Caco-2 (cell line): ENCODE measurements around the gene ELOVL2. TPM values are rescaled to one million over a fixed set of nuclear protein-coding genes. Genes with fewer than 3 reads are reported as not detected.

Experiments
- BruUV-seq: library from RNA; stranded (reverse); fragments of 400-500 nt; replicated peaks from 2 replicates; lab custom pipeline; 2021; lab: Mats Ljungman, UMichigan
- CTCF ChIA-PET: fragments of 300-600 bp; sonication (Branson Sonifier 250); formaldehyde crosslinking; loops from one replicate; lab custom pipeline; 2022; ENCODE audit warnings: antibody characterized with exemption; lab: Charles Lee
- POLR2A ChIA-PET: fragments of 300-600 bp; sonication (Branson Sonifier 250); formaldehyde crosslinking; loops from one replicate; lab custom pipeline; 2022; ENCODE audit warnings: antibody characterized with exemption; lab: Charles Lee
- DNase-seq, 2 experiments: peaks; one replicate each; pipeline versions ENCODE4 v3.0.0 to v3.0.0-alpha.2; 2020 to 2022
- H3K27me3 ChIP-seq: replicated peaks from 2 replicates; pipeline ENCODE4 v1.6.0; 2011; ENCODE audit warnings: low read length; ENCODE audit not compliant: control insufficient read depth, insufficient read depth
- H3K36me3 ChIP-seq: 2 replicates; pipeline ENCODE4 v1.5.1; 2011; ENCODE audit warnings: low read length; ENCODE audit not compliant: control insufficient read depth, insufficient read depth
- H3K4me1 ChIP-seq: fragments of 250-450 bp; sonication (Bioruptor Pico); 2 replicates; pipeline ENCODE4 v1.5.1; 2020; ENCODE audit warnings: mild to moderate bottlenecking
- H3K4me3 ChIP-seq: 2 replicates; pipeline ENCODE4 v1.5.1; 2011; ENCODE audit warnings: low read depth, mild to moderate bottlenecking, control low read depth, low read length
- H3K9me3 ChIP-seq: fragments of 250-450 bp; sonication (Bioruptor Pico); 2 replicates; pipeline ENCODE4 v1.5.1; 2020; ENCODE audit warnings: mild to moderate bottlenecking, moderate library complexity
- H3K27ac Mint-ChIP-seq: one replicate; pipeline ENCODE4 v1.8.0; 2022; ENCODE audit warnings: mixed read lengths; ENCODE audit not compliant: unreplicated experiment
- H3K27me3 Mint-ChIP-seq: one replicate; pipeline ENCODE4 v1.8.0; 2022; ENCODE audit warnings: mixed read lengths; ENCODE audit not compliant: insufficient read depth, unreplicated experiment
- H3K36me3 Mint-ChIP-seq: one replicate; pipeline ENCODE4 v1.8.0; 2022; ENCODE audit warnings: mild to moderate bottlenecking, mixed read lengths; ENCODE audit not compliant: insufficient read depth, unreplicated experiment
- H3K4me1 Mint-ChIP-seq: one replicate; pipeline ENCODE4 v1.8.0; 2022; ENCODE audit warnings: low read depth, mixed read lengths; ENCODE audit not compliant: unreplicated experiment
- H3K4me3 Mint-ChIP-seq: one replicate; pipeline ENCODE4 v1.8.0; 2022; ENCODE audit warnings: mild to moderate bottlenecking, moderate library complexity, mixed read lengths; ENCODE audit not compliant: unreplicated experiment
- H3K9me3 Mint-ChIP-seq: one replicate; pipeline ENCODE4 v1.8.0; 2022; ENCODE audit warnings: mixed read lengths; ENCODE audit not compliant: unreplicated experiment
- intact Hi-C: fragments of 100-400 bp; cut with micrococcal nuclease; formaldehyde crosslinking; loops from one replicate; pipeline ENCODE4 v1.10.0; 2022; ENCODE audit not compliant: unreplicated experiment
- total RNA-seq: library from RNA; stranded (reverse); gene quantifications from 2 replicates; pipeline ENCODE4 v1.2.3, GENCODE V29; 2022
- TF ChIP-seq, protein P1 (sequence below), 2 experiments: fragments of 200-600 bp in 1 of 2; IDR thresholded peaks; 1 replicate in 1 of 2; 2 replicates in 1 of 2; pipeline versions ENCODE4 v1.5.1 to v1.8.0; 2011 to 2022; ENCODE audit warnings: antibody characterized with exemption in 1 of 2, control low read depth in 1 of 2, inconsistent platforms in 1 of 2, low read depth in 1 of 2, low read length in 1 of 2, mild to moderate bottlenecking in 1 of 2, moderate library complexity in 1 of 2; ENCODE audit not compliant: insufficient read depth in 1 of 2, severe bottlenecking in 1 of 2, unreplicated experiment in 1 of 2

ELOVL2 gene
- total RNA-seq, 1 experiment from 2014 or later = not detected

DNA sequence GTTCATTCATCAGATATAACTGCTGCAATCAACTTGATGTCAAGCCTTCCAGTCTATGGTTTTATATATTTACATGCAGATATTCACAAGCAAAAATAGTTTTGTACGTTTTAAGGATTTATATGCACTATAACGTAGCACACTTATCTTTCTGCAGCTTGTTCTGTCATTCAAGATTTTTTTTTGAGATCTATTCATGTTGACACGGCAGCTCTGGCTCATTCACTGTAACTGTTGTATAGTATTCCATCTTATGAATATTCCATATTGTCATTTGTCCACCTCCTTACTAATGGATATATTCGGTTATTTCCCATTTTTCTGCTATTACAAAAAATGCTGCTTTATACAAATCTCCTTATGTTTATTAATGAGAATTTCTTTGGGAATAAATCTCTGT lies 13.2 kb downstream of the ELOVL2 start:
- peaks cover 3% of the 10 kb centered on the region; the same call in 1 of the 2 replicates for H3K9me3 ChIP-seq
- no peaks in the 10 kb centered on the region for H3K9me3 Mint-ChIP-seq
- DNase-seq = no peak
- POLR2A ChIA-PET = no interaction called here
- intact Hi-C loops = no loop called here
- peaks cover 4% of the 10 kb centered on the region for H3K36me3 Mint-ChIP-seq
- H3K36me3 ChIP-seq = no peaks in the 10 kb centered on the region
- H3K4me1 ChIP-seq = no peaks in the 10 kb centered on the region
- TF ChIP-seq, protein P1, sequence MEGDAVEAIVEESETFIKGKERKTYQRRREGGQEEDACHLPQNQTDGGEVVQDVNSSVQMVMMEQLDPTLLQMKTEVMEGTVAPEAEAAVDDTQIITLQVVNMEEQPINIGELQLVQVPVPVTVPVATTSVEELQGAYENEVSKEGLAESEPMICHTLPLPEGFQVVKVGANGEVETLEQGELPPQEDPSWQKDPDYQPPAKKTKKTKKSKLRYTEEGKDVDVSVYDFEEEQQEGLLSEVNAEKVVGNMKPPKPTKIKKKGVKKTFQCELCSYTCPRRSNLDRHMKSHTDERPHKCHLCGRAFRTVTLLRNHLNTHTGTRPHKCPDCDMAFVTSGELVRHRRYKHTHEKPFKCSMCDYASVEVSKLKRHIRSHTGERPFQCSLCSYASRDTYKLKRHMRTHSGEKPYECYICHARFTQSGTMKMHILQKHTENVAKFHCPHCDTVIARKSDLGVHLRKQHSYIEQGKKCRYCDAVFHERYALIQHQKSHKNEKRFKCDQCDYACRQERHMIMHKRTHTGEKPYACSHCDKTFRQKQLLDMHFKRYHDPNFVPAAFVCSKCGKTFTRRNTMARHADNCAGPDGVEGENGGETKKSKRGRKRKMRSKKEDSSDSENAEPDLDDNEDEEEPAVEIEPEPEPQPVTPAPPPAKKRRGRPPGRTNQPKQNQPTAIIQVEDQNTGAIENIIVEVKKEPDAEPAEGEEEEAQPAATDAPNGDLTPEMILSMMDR (IDR thresholded peaks at IDR 0.05; ENCODE audit: insufficient read depth in 1 of 2, low read depth in 1 of 2, low read length in 1 of 2, severe bottlenecking in 1 of 2, unreplicated experiment in 1 of 2) = no peak
- no TSS peak for BruUV-seq
- CTCF ChIA-PET = no interaction called here
- no peak overlapping the region for H3K4me3 Mint-ChIP-seq
- H3K4me3 ChIP-seq = no peak overlapping the region
- H3K27me3 Mint-ChIP-seq = no peaks in the 10 kb centered on the region
- H3K27me3 ChIP-seq = no peaks in the 10 kb centered on the region
- H3K27ac Mint-ChIP-seq = no peak overlapping the region
- H3K4me1 Mint-ChIP-seq = no peaks in the 10 kb centered on the region

GRCh38 chr6:11028959-11029358 lies 15.1 kb downstream of the ELOVL2 start:
- no peaks in the 10 kb centered on the region for H3K27me3 ChIP-seq
- no peaks in the 10 kb centered on the region for H3K4me1 ChIP-seq
- DNase-seq = no peak
- H3K9me3 ChIP-seq = peaks cover 3% of the 10 kb centered on the region; the same call in 1 of the 2 replicates
- H3K4me1 Mint-ChIP-seq = no peaks in the 10 kb centered on the region
- BruUV-seq = no TSS peak
- H3K9me3 Mint-ChIP-seq = no peaks in the 10 kb centered on the region
- CTCF ChIA-PET = no interaction called here
- no peaks in the 10 kb centered on the region for H3K27me3 Mint-ChIP-seq
- H3K4me3 ChIP-seq = no peak overlapping the region
- POLR2A ChIA-PET = interaction anchor here (0.6 kb wide), 1 partner anchor 64 kb away, joined by 5 read pairs; no protein-coding TSS in a partner anchor
- H3K36me3 Mint-ChIP-seq = peaks cover 4% of the 10 kb centered on the region
- H3K27ac Mint-ChIP-seq = no peak overlapping the region
- TF ChIP-seq, protein P1 (IDR thresholded peaks at IDR 0.05; ENCODE audit: insufficient read depth in 1 of 2, low read depth in 1 of 2, low read length in 1 of 2, severe bottlenecking in 1 of 2, unreplicated experiment in 1 of 2) = no peak
- intact Hi-C loops = no loop called here
- no peaks in the 10 kb centered on the region for H3K36me3 ChIP-seq
- H3K4me3 Mint-ChIP-seq = no peak overlapping the region

DNA sequence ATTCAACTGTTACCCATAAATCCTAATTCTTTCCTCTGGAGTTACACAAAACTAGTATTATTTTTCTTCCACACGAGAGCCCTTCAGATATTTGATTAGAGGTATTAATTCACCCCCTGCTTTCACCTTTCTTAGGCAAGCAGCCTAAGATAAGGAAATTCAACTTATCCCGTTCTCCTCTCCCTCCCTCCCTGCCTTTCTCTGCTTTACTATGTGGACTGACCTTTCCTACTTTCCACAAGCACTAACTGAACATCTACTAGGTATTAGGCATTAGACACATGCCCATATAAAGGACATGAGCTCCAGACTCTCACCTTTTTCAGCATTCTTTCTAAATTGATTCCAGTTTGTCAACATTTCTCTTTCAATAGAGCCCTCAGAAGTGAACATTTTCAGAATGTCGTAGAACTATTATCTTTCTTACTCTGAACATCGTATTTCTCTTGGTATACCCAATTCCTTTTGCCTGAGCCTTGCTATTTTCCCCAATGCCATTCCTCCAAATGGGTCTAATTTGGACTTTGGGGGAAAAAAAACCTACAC lies 16.5 kb downstream of the ELOVL2 start:
- Mint-ChIP-seq H3K27ac (no peak overlapping the region), H3K4me1 (no peaks in the 10 kb centered on the region), H3K36me3 (peaks cover 4% of the 10 kb centered on the region), H3K4me3 (no peak overlapping the region), H3K27me3 (no peaks in the 10 kb centered on the region), H3K9me3 (no peaks in the 10 kb centered on the region)
- Histone ChIP-seq H3K4me3 (no peak overlapping the region), H3K27me3 (no peaks in the 10 kb centered on the region), H3K36me3 (no peaks in the 10 kb centered on the region), H3K9me3 (peaks cover 3% of the 10 kb centered on the region; the same call in 1 of the 2 replicates), H3K4me1 (no peaks in the 10 kb centered on the region)
- TF ChIP-seq, protein P1 (IDR thresholded peaks at IDR 0.05; ENCODE audit: insufficient read depth in 1 of 2, low read depth in 1 of 2, low read length in 1 of 2, severe bottlenecking in 1 of 2, unreplicated experiment in 1 of 2) = no peak
- BruUV-seq = no TSS peak
- no peak for DNase-seq
- CTCF ChIA-PET = no interaction called here
- POLR2A ChIA-PET = no interaction called here
- intact Hi-C loops = no loop called here
